ENCODE measurements around the gene PPP4R3B. TPM values are rescaled to one million over a fixed set of nuclear protein-coding genes. Genes with fewer than 3 reads are reported as not detected.
A peak's percentile ranks its signal among the peaks of the same experiment; 100 is the strongest.

PPP4R3B gene
- total and polyA plus RNA-seq, 2 of the 13 experiments (the other 11 are each of a cell fraction or from before 2014, with no cell fraction given) = 24.2 to 53.0 TPM

DNA sequence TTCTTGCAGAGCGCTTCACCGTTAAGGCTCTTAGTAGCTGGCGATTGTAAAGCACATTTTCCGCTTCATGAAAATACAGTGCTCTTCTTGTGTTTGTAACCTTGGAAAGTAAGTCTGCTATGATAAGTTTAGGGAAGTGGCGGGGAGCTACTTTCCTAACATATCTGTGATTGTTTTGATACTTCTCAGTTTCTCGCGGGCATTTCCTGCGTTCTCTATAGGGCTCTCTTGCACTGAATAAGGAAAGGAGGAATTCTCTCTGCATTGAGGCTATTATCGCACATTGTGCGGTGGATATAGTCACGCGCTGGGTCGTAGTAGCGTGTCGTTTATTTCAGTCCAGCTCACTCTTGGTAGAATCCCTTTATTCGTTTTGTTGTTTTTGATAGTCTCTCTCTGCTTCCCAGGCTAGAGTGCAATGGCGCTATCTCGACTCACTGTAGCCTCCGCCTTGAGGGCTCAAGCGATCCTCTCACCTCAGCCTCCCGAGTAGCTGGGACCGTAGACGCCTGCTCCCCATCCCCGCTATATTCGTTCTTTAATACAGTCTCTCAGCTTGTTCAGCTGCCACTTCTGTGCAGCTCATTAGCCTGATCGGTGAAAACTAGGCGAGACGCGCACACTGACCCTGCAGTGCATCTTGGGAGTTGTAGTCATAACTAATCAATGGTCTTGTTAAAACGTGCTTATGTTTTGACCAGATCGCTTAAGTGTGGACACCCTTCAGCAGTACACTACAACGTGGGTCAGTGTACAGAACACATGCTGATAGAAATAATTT is 1.0 kb upstream of the PPP4R3B start (continued):
- TF ChIP-seq ZNF619 (CRISPR knock-in tag; IDR thresholded peaks at IDR 0.05) (no peak), ZNF788 (CRISPR knock-in tag; IDR thresholded peaks at IDR 0.05; ENCODE audit: borderline replicate concordance) (peak; percentile 18; the same call in 1 of the 2 replicates), ZNF24 (IDR thresholded peaks at IDR 0.05) (no peak), ZNF441 (CRISPR knock-in tag; IDR thresholded peaks at IDR 0.05; ENCODE audit: borderline replicate concordance) (no peak), HHEX (CRISPR knock-in tag; IDR thresholded peaks at IDR 0.05) (no peak), REXO4 (CRISPR knock-in tag; IDR thresholded peaks at IDR 0.05; ENCODE audit: borderline replicate concordance) (no peak), MBD4 (IDR thresholded peaks at IDR 0.05; ENCODE audit: borderline replicate concordance, low read length) (no peak), MED1 (CRISPR knock-in tag; IDR thresholded peaks at IDR 0.05) (peak; percentile 61; the same call in 1 of the 2 replicates), CHCHD3 (CRISPR knock-in tag; IDR thresholded peaks at IDR 0.05) (no peak), ZNF556 (CRISPR knock-in tag; IDR thresholded peaks at IDR 0.05; ENCODE audit: borderline replicate concordance) (no peak), ZNF629 (CRISPR knock-in tag; conservative IDR thresholded peaks at IDR 0.05) (no peak), ZNF547 (CRISPR knock-in tag; IDR thresholded peaks at IDR 0.05) (no peak; the same call in 1 of the 2 replicates), ZFP1 (CRISPR knock-in tag; IDR thresholded peaks at IDR 0.05) (no peak), CBX1 (IDR thresholded peaks at IDR 0.05; ENCODE audit: low read depth) (no peak), ATRX (CRISPR knock-in tag; IDR thresholded peaks at IDR 0.05; ENCODE audit: borderline replicate concordance) (no peak), ZFP36L2 (CRISPR knock-in tag; IDR thresholded peaks at IDR 0.05) (no peak), XBP1 (CRISPR knock-in tag; IDR thresholded peaks at IDR 0.05) (peak; percentile 60; the same call in 1 of the 2 replicates), ZNF34 (CRISPR knock-in tag; IDR thresholded peaks at IDR 0.05; ENCODE audit: borderline replicate concordance) (no peak), ZNF737 (CRISPR knock-in tag; IDR thresholded peaks at IDR 0.05; ENCODE audit: borderline replicate concordance) (0 out of 2 replicates have a peak, but pooled peaks have one; percentile 67), MED8 (CRISPR knock-in tag; IDR thresholded peaks at IDR 0.05; ENCODE audit: insufficient replicate concordance) (no peak), NFYC (CRISPR knock-in tag; IDR thresholded peaks at IDR 0.05) (0 out of 2 replicates have a peak, but pooled peaks have one; percentile 2), KMT2B (CRISPR knock-in tag; IDR thresholded peaks at IDR 0.05) (peak; percentile 62; the same call in 1 of the 2 replicates)
- TF ChIP-seq, protein P1, sequence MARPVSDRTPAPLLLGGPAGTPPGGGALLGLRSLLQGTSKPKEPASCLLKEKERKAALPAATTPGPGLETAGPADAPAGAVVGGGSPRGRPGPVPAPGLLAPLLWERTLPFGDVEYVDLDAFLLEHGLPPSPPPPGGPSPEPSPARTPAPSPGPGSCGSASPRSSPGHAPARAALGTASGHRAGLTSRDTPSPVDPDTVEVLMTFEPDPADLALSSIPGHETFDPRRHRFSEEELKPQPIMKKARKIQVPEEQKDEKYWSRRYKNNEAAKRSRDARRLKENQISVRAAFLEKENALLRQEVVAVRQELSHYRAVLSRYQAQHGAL (CRISPR knock-in tag; IDR thresholded peaks at IDR 0.05; ENCODE audit: not compliant biosample characterization) = no peak
- TF ChIP-seq, protein P2, sequence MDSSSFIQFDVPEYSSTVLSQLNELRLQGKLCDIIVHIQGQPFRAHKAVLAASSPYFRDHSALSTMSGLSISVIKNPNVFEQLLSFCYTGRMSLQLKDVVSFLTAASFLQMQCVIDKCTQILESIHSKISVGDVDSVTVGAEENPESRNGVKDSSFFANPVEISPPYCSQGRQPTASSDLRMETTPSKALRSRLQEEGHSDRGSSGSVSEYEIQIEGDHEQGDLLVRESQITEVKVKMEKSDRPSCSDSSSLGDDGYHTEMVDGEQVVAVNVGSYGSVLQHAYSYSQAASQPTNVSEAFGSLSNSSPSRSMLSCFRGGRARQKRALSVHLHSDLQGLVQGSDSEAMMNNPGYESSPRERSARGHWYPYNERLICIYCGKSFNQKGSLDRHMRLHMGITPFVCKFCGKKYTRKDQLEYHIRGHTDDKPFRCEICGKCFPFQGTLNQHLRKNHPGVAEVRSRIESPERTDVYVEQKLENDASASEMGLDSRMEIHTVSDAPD (CRISPR knock-in tag; IDR thresholded peaks at IDR 0.05) = no peak
- TF ChIP-seq, protein P3, sequence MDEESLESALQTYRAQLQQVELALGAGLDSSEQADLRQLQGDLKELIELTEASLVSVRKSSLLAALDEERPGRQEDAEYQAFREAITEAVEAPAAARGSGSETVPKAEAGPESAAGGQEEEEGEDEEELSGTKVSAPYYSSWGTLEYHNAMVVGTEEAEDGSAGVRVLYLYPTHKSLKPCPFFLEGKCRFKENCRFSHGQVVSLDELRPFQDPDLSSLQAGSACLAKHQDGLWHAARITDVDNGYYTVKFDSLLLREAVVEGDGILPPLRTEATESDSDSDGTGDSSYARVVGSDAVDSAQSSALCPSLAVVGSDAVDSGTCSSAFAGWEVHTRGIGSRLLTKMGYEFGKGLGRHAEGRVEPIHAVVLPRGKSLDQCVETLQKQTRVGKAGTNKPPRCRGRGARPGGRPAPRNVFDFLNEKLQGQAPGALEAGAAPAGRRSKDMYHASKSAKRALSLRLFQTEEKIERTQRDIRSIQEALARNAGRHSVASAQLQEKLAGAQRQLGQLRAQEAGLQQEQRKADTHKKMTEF (CRISPR knock-in tag; IDR thresholded peaks at IDR 0.05) = no peak
- TF ChIP-seq, protein P4, sequence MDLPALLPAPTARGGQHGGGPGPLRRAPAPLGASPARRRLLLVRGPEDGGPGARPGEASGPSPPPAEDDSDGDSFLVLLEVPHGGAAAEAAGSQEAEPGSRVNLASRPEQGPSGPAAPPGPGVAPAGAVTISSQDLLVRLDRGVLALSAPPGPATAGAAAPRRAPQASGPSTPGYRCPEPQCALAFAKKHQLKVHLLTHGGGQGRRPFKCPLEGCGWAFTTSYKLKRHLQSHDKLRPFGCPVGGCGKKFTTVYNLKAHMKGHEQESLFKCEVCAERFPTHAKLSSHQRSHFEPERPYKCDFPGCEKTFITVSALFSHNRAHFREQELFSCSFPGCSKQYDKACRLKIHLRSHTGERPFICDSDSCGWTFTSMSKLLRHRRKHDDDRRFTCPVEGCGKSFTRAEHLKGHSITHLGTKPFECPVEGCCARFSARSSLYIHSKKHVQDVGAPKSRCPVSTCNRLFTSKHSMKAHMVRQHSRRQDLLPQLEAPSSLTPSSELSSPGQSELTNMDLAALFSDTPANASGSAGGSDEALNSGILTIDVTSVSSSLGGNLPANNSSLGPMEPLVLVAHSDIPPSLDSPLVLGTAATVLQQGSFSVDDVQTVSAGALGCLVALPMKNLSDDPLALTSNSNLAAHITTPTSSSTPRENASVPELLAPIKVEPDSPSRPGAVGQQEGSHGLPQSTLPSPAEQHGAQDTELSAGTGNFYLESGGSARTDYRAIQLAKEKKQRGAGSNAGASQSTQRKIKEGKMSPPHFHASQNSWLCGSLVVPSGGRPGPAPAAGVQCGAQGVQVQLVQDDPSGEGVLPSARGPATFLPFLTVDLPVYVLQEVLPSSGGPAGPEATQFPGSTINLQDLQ (CRISPR knock-in tag; IDR thresholded peaks at IDR 0.05) = no peak; the same call in 1 of the 2 replicates
